Prostate gland (tissue), 2 donors: ENCODE results near the gene RFNG. TPM values are rescaled to one million over a fixed set of nuclear protein-coding genes. Genes with fewer than 3 reads are reported as not detected.

Experiments
- DNase-seq: peaks from one replicate; pipeline ENCODE4 v3.0.0-alpha.2; 2019; ENCODE audit warnings: low spot score
- H3K27ac ChIP-seq, 2 donors: fragments of 200-600 bp; sonication (generic); 2 replicates each; pipeline ENCODE4 v1.5.1; 2017 to 2019
- H3K27me3 ChIP-seq: fragments of 200-600 bp; sonication (generic); replicated peaks from 2 replicates; pipeline ENCODE4 v1.5.1; 2019; ENCODE audit not compliant: insufficient read depth
- H3K36me3 ChIP-seq, 2 donors: fragments of 200-600 bp; sonication (generic); 1 replicate in 1 of 2; 2 replicates in 1 of 2; pipeline versions ENCODE4 v1.5.1 to v1.8.1; 2017 to 2019
- H3K4me1 ChIP-seq: fragments of 200-600 bp; sonication (generic); replicated peaks from 2 replicates; pipeline ENCODE4 v1.5.1; 2019
- H3K4me3 ChIP-seq, 2 donors: fragments of 200-600 bp; sonication (generic); 2 replicates each; pipeline ENCODE4 v1.5.1; 2017 to 2019
- H3K9me3 ChIP-seq: fragments of 200-600 bp; sonication (generic); 2 replicates; pipeline ENCODE4 v1.5.1; 2017
- CTCF ChIP-seq, 4 experiments: fragments of 200-600 bp in 2 of 4; fragments of 450-650 bp in 2 of 4; sonication (generic) in 2 of 4; IDR thresholded peaks; 1 replicate in 3 of 4; 2 replicates in 1 of 4; pipeline ENCODE4 v1.5.1; 2016 to 2019; ENCODE audit warnings: antibody characterized with exemption in 4 of 4, mild to moderate bottlenecking in 2 of 4, moderate library complexity in 2 of 4
- POLR2A ChIP-seq: fragments of 450-650 bp; IDR thresholded peaks from one replicate; pipeline ENCODE4 v1.6.1; 2016; ENCODE audit warnings: antibody characterized with exemption, mild to moderate bottlenecking
- POLR2AphosphoS5 ChIP-seq: sonication (generic); formaldehyde crosslinking; IDR thresholded peaks from one replicate; pipeline ENCODE4 v1.6.1; 2017; ENCODE audit warnings: antibody characterized with exemption
- WGBS: methylation state at CpG from one replicate; pipeline ENCODE4 v1.1.5; 2018; 5-methylcytosine and 5-hydroxymethylcytosine counted together
- intact Hi-C: fragments of 100-400 bp; cut with DNase I; formaldehyde crosslinking; loops from one replicate; pipeline ENCODE4 v1.14.2; 2022
- total RNA-seq, 2 donors: library from RNA; depleted of rRNA; stranded (reverse); fragments of >200 nt; gene quantifications; one replicate each; pipeline ENCODE4 v1.1.0, GENCODE V29; 2016

The RFNG gene
- total RNA-seq, 2 donors from 2014 or later = 48.8 to 92.7 TPM

DNA sequence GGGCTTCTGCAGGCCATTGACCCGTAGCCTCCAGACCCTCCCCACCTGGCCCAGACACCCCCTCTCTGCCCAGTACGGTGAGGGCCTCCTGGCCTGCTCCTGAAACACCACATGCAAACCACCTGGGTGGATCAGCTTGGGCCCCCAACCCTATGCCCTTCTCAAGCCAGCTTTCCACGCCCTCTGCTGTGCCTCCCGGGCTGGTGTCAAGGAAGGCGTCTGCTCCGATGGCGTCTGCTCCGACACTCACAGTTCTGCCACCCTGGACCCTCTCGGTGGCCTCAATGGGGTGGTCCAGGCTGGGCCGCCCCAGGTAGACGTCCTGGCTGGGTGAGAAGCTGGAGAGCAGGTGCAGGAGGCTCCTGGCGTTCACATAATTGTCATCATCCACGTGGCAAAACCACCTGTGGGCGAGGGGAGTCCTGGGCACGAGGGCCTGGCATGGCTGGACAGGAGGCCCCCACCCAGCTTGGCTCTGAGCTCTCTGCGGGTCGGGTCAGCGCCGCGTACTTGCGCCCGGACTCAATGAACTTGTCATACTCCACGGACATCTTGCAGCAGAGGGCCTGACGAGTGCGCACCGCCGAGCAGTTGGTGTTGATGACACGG, 1.4 kb downstream of the RFNG start:
- Histone ChIP-seq H3K27me3 (no peaks in the 10 kb centered on the region), H3K36me3 (peaks cover 13 to 22% of the 10 kb centered on the region in 2 donors), H3K4me3 (peak overlapping the region; percentile 71 to 75), H3K9me3 (no peaks in the 10 kb centered on the region), H3K27ac (peak overlapping the region in 1 of 2 donors; percentile 45), H3K4me1 (peaks cover 19% of the 10 kb centered on the region)
- WGBS = 85% methylated on average over 28 of the region's 28 CpGs
- intact Hi-C loops = no loop called here
- TF ChIP-seq POLR2AphosphoS5 (no peak), POLR2A (no peak), CTCF (IDR thresholded peaks at IDR 0.05) (no peak)
- DNase-seq = no peak

- Histone ChIP-seq H3K27me3 (no peaks in the 10 kb centered on the region), H3K4me1 (peaks cover 19% of the 10 kb centered on the region), H3K9me3 (no peaks in the 10 kb centered on the region), H3K27ac (no peak overlapping the region), H3K4me3 (no peak overlapping the region), H3K36me3 (peaks cover 10 to 16% of the 10 kb centered on the region in 2 donors)
- intact Hi-C loops = no loop called here
- DNase-seq = no peak
- no peak for TF ChIP-seq POLR2AphosphoS5
- TF ChIP-seq CTCF (IDR thresholded peaks at IDR 0.05) = no peak
- TF ChIP-seq POLR2A = no peak
- WGBS = 85% methylated on average over 15 of the region's 16 CpGs
These were observed 2.1 kb downstream of the RFNG start for GRCh38 chr17:82049521-82049971.

DNA sequence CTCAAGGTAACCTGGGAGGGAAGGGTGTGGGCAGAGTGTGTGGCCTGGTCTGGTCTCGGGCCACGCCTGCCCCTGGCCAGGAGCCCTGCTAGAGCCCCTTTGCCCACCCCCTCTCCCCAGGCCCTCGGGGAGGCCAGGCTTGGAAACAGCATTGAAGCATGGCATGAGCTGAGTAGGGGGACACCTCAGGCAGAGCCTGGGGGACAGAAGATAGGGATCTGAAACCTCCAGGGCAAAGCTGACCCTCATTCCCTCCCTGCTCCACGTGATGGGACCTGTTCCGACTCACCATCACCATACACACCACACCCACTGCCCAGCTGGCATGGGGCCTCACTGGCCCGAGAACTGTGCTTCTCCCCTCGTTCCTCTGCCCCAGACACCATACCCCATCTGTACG, 2.5 kb downstream of the RFNG start:
- Histone ChIP-seq H3K4me3 (no peak overlapping the region), H3K9me3 (no peaks in the 10 kb centered on the region), H3K27me3 (no peaks in the 10 kb centered on the region), H3K4me1 (peaks cover 19% of the 10 kb centered on the region), H3K36me3 (peaks cover 6 to 12% of the 10 kb centered on the region in 2 donors), H3K27ac (no peak overlapping the region)
- intact Hi-C loops = no loop called here
- DNase-seq = no peak
- 77% methylated on average over 6 of the region's 8 CpGs for WGBS
- TF ChIP-seq CTCF (IDR thresholded peaks at IDR 0.05) (no peak), POLR2AphosphoS5 (no peak), POLR2A (no peak)

- WGBS = 91% methylated on average over 20 of the region's 20 CpGs
- no peaks in the 10 kb centered on the region for H3K27me3 ChIP-seq
- H3K27ac ChIP-seq = no peak overlapping the region
- no peak overlapping the region for H3K4me3 ChIP-seq
- DNase-seq = no peak
- H3K4me1 ChIP-seq = peaks cover 19% of the 10 kb centered on the region
- no peaks in the 10 kb centered on the region for H3K9me3 ChIP-seq
- peaks cover 6 to 10% of the 10 kb centered on the region in 2 donors for H3K36me3 ChIP-seq
- TF ChIP-seq CTCF (IDR thresholded peaks at IDR 0.05) = no peak
- TF ChIP-seq POLR2A = no peak
- no peak for TF ChIP-seq POLR2AphosphoS5
- intact Hi-C loops = no loop called here
These were observed 3.0 kb downstream of the RFNG start for GRCh38 chr17:82048571-82048971.

- intact Hi-C loops = no loop called here
- no peak for DNase-seq
- Histone ChIP-seq H3K27ac (no peak overlapping the region), H3K4me3 (no peak overlapping the region), H3K9me3 (no peaks in the 10 kb centered on the region), H3K36me3 (peaks cover 6 to 10% of the 10 kb centered on the region in 2 donors), H3K4me1 (peaks cover 14% of the 10 kb centered on the region), H3K27me3 (no peaks in the 10 kb centered on the region)
- 83% methylated on average over 25 of the region's 25 CpGs for WGBS
- TF ChIP-seq CTCF (IDR thresholded peaks at IDR 0.05) (no peak), POLR2A (no peak)
These were observed 3.6 kb downstream of the RFNG start for GRCh38 chr17:82047914-82048570.
